SU-DHL-6 (cell line): ENCODE results near the gene LILRA5.
"Not testable (repeated sequence)": the region's sequence is repeated elsewhere in the genome, so short reads cannot be mapped to it uniquely, and the experiment has no call there.

Source experiments
- H2AFZ ChIP-seq: fragments of 200-600 bp; sonication (generic); 2 replicates; pipeline ENCODE4 v1.6.1; 2014; ENCODE audit warnings: low read depth, mild to moderate bottlenecking, moderate library complexity, mixed read lengths, antibody characterized with exemption, low read length; ENCODE audit not compliant: severe bottlenecking
- H3F3A ChIP-seq: fragments of 200-600 bp; shearing (Covaris generic); 2 replicates; pipeline ENCODE4 v1.6.0; 2016; ENCODE audit warnings: antibody characterized with exemption, mild to moderate bottlenecking; ENCODE audit not compliant: insufficient read depth
- H3K27ac ChIP-seq: fragments of 200-600 bp; sonication (generic); 2 replicates; pipeline ENCODE4 v1.5.1; 2016; ENCODE audit warnings: low read depth, mild to moderate bottlenecking, low read length, moderate library complexity, mixed read lengths
- H3K27me3 ChIP-seq: fragments of 200-600 bp; sonication (generic), shearing (Covaris generic); 2 replicates; pipeline ENCODE4 v1.6.0; 2014; ENCODE audit warnings: mild to moderate bottlenecking, low read length
- H3K36me3 ChIP-seq: fragments of 200-600 bp; sonication (generic); 2 replicates; pipeline ENCODE4 v1.6.1; 2014; ENCODE audit warnings: mild to moderate bottlenecking, low read length, mixed read lengths
- H3K4me2 ChIP-seq: fragments of 300-600, 200-600 bp; shearing (Covaris generic), sonication (generic); 2 replicates; pipeline ENCODE4 v1.6.0; 2014; ENCODE audit warnings: low read length, low read depth, mild to moderate bottlenecking; ENCODE audit not compliant: poor library complexity, severe bottlenecking
- H3K4me3 ChIP-seq: fragments of 200-600 bp; sonication (generic); 2 replicates; pipeline ENCODE4 v1.5.1; 2014; ENCODE audit warnings: antibody characterized with exemption, low read length, mild to moderate bottlenecking, mixed read lengths; ENCODE audit not compliant: insufficient read depth, poor library complexity, severe bottlenecking
- H3K79me2 ChIP-seq: fragments of 200-600 bp; sonication (generic); 2 replicates; pipeline ENCODE4 v1.6.1; 2014; ENCODE audit warnings: mild to moderate bottlenecking, low read length, moderate library complexity; ENCODE audit not compliant: insufficient read depth
- H3K9ac ChIP-seq: fragments of 200-600 bp; sonication (generic); 2 replicates; pipeline ENCODE4 v1.7.0; 2014; ENCODE audit warnings: mild to moderate bottlenecking, low read length
- H3K9me2 ChIP-seq: fragments of 200-600 bp; sonication (generic); replicated peaks from 2 replicates; pipeline ENCODE4 v1.6.1; 2014; ENCODE audit warnings: low read length; ENCODE audit not compliant: insufficient read depth
- H3K9me3 ChIP-seq: fragments of 200-600 bp; sonication (generic); 2 replicates; pipeline ENCODE4 v1.6.1; 2014; ENCODE audit warnings: low read length, mixed read lengths; ENCODE audit not compliant: insufficient read depth
- H4K20me1 ChIP-seq: fragments of 200-600 bp; sonication (generic); 2 replicates; pipeline ENCODE4 v1.6.1; 2014; ENCODE audit warnings: low read depth, mild to moderate bottlenecking, antibody characterized with exemption, low read length, moderate library complexity, mixed read lengths
- CTCF ChIP-seq: fragments of 200-600 bp; sonication (generic); IDR thresholded peaks from one replicate; pipeline ENCODE4 v1.5.1; 2017; ENCODE audit warnings: antibody characterized with exemption, mild to moderate bottlenecking, low read length, moderate library complexity; ENCODE audit not compliant: insufficient read depth, poor library complexity, severe bottlenecking
- EZH2phosphoT487 ChIP-seq: fragments of 200-600 bp; sonication (generic), shearing (Covaris generic); conservative IDR thresholded peaks from 2 replicates; pipeline ENCODE4 v1.6.1; 2018; ENCODE audit warnings: mild to moderate bottlenecking, antibody characterized with exemption, low read length, moderate library complexity, mixed read lengths

The LILRA5 gene

GRCh38 chr19:54287456-54287855, 25.5 kb downstream of the LILRA5 start:
- Histone ChIP-seq H3K9ac (no peak overlapping the region), H3K4me2 (no peak overlapping the region), H3K79me2 (no peaks in the 10 kb centered on the region), H3K9me2 (no peaks in the 10 kb centered on the region), H4K20me1 (no peaks in the 10 kb centered on the region), H3F3A (no peaks in the 10 kb centered on the region), H3K27ac (no peak overlapping the region), H3K36me3 (no peaks in the 10 kb centered on the region), H3K27me3 (no peaks in the 10 kb centered on the region), H3K4me3 (no peak overlapping the region), H3K9me3 (no peaks in the 10 kb centered on the region), H2AFZ (no peak overlapping the region)
- TF ChIP-seq EZH2phosphoT487 (no peak), CTCF (no peak)

- H3K4me3 ChIP-seq, H3K9me2 ChIP-seq, H3K36me3 ChIP-seq, H3K79me2 ChIP-seq, H3K27ac ChIP-seq, H3K27me3 ChIP-seq, H3F3A ChIP-seq, H3K9ac ChIP-seq, H3K4me2 ChIP-seq, H2AFZ ChIP-seq, H3K9me3 ChIP-seq, H4K20me1 ChIP-seq: not testable (repeated sequence)
Measured at GRCh38 chr19:54286283-54286682, 26.7 kb downstream of the LILRA5 start.

- not testable (repeated sequence) for H3K4me2 ChIP-seq, H3K4me3 ChIP-seq, H4K20me1 ChIP-seq, H3F3A ChIP-seq, H3K27ac ChIP-seq, H3K9me2 ChIP-seq, H3K27me3 ChIP-seq, H3K36me3 ChIP-seq, H2AFZ ChIP-seq, H3K79me2 ChIP-seq, H3K9ac ChIP-seq, H3K9me3 ChIP-seq
Measured at GRCh38 chr19:54285427-54286056, 27.4 kb downstream of the LILRA5 start.

- Histone ChIP-seq H2AFZ (no peak overlapping the region), H3K79me2 (no peaks in the 10 kb centered on the region), H3K9me3 (no peaks in the 10 kb centered on the region), H3K27me3 (no peaks in the 10 kb centered on the region), H3K9me2 (no peaks in the 10 kb centered on the region), H3K4me3 (no peak overlapping the region), H3K4me2 (no peak overlapping the region), H3K27ac (no peak overlapping the region), H3K9ac (no peak overlapping the region), H3K36me3 (no peaks in the 10 kb centered on the region), H4K20me1 (no peaks in the 10 kb centered on the region), H3F3A (no peaks in the 10 kb centered on the region)
- no peak for TF ChIP-seq CTCF
- TF ChIP-seq EZH2phosphoT487, result no peak
Measured at GRCh38 chr19:54282686-54283470, 30.1 kb downstream of the LILRA5 start.

- H3K9me2 ChIP-seq, H3K27me3 ChIP-seq, H3K36me3 ChIP-seq, H3K9me3 ChIP-seq, H3K79me2 ChIP-seq, H3K4me3 ChIP-seq, H3F3A ChIP-seq, H4K20me1 ChIP-seq, H3K9ac ChIP-seq, H3K4me2 ChIP-seq, H3K27ac ChIP-seq, H2AFZ ChIP-seq: not testable (repeated sequence)
Measured at GRCh38 chr19:54281729-54282075, 31.3 kb downstream of the LILRA5 start.
